HG02588 (cell line): ENCODE data around the gene KLHL33.
"Not testable (repeated sequence)": the region's sequence is repeated elsewhere in the genome, so short reads cannot be mapped to it uniquely, and the experiment has no call there.

ENCODE experiments used
- ATAC-seq: cut with Tn5 transposase; IDR thresholded peaks from one replicate; pipeline ENCODE4 v1.9.1; 2021; ENCODE audit warnings: mild to moderate bottlenecking, moderate library complexity; ENCODE audit not compliant: unreplicated experiment

The KLHL33 gene

DNA sequence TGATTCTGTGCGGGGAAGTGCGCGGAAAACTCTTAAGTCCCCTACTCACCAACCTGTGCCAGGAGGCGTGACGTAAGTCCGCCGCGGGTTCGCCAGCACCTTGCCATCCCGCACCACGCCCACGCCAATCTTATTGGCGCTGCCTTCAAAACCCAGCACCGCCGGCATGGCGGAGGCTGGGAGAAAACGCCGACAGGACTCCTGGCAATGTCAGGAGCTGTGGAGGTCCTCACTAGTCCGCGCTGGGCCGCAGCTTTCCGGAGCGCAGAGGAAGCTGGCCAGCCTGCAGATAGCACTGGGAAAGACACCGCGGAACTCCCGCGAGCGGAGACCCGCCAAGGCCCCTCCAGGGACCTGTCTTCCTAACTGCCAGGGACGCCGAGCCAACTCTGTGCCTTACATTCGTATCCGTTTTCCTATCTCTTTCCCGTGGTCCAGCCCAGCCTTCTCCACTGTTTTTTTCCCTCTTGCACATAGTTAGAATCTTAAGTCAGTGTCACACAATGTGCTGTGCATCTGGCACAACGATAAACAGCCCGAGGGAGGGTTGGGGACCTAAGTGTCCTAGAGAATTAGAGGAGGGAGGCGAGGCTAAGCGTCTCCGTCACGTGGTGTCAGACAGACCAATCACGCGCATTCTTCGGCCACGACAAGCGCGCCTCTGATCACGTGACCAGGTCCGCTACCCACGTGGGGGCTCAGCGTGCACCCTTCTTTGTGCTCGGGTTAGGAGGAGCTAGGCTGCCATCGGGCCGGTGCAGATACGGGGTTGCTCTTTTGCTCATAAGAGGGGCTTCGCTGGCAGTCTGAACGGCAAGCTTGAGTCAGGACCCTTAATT is 18.8 kb upstream of the KLHL33 start, which contains the start of the genes APEX1 and OSGEP:
Gene APEX1 (plus strand): TSS at position 711 of the 839 bp plus-strand sequence. CDS start 420 bp downstream, outside the sequence.
Gene OSGEP (minus strand): TSS at position 297 of the 839 bp plus-strand sequence. CDS start 129 bp downstream, at position 168.
- ATAC-seq, result peak; percentile 90

DNA sequence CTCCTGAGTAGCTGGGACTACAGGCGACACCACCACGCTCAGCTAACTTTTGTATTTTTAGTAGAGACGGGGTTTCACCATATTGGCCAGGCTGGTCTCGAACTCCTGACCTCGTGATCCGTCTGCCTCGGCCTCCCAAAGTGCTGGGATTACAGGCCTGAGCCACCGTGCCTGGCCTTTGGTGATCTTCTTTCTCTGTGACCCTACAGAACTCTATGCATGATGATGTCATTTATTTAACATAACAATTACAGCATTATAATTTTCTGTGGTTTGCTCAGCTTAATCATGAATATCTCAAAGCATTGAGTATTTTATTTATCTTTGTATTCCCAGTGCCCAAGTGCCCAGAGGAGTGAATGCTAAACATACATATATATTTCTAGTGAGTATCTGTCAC is 16.9 kb upstream of the KLHL33 start:
- ATAC-seq, result not testable (repeated sequence)

- no peak for ATAC-seq
Observed at GRCh38 chr14:20446889-20447288, 10.9 kb upstream of the KLHL33 start.

DNA sequence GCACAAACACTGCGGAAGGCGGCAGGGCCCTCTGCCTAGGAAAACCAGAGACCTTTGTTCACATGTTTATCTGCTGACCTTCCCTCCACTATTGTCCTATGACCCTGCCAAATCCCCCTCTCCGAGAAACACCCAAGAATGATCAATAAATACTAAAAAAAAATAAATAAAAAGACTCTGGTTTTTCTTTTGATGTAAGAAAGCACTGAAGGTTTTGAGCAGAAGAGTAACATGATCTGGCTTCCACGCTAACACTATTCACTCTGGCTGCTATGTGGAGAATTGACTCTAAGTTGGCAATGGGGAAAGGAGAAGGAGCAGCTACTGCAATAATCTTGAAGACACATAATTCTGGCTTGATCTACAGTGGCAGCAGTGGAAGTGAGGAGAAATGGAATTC is 7.7 kb upstream of the KLHL33 start:
- ATAC-seq, result not testable (repeated sequence)

- no peak for ATAC-seq
Observed at GRCh38 chr14:20441461-20441860, 5.5 kb upstream of the KLHL33 start.

DNA sequence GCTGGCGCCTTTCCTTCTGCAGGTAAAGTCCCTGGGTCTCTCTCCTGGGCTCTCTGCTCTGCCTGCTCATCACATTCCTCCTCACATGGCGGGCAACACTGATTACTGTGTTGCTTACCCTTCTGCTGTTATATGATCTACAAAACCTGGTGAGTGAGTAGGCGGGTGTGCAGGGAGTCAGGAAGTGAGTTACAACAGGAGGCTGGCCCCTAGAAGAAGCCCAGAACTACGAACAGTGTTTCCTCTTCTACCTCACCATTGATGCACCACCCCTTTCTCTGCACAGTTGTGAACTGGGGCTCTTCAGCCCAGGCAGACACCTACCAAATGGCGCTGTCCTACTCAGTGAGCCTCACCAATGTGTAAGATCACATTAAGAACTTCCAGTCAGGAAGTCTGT is 4.9 kb upstream of the KLHL33 start:
- ATAC-seq, result peak; percentile 73

DNA sequence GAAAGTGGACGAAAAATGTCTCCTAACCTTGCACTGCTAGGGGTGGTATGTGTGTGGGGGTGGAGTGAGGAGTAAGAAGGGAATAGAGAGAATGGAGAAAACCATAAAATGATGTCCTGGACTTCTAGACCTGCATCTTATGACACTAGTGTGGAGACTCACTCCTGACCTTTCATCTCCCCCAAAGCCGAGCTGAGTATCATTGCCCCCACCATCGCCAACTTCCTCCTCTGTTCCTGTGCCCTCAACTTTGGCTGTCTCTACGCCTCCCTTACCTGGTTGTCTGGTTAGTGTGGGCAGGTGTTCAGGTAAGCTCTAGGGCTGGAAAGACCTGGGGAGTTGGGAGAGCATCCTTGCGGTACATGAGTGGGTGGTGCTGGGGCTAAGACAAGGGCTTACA is 4.5 kb upstream of the KLHL33 start:
- no peak for ATAC-seq

- ATAC-seq, result no peak
Observed at GRCh38 chr14:20438664-20439063, 2.7 kb upstream of the KLHL33 start.

DNA sequence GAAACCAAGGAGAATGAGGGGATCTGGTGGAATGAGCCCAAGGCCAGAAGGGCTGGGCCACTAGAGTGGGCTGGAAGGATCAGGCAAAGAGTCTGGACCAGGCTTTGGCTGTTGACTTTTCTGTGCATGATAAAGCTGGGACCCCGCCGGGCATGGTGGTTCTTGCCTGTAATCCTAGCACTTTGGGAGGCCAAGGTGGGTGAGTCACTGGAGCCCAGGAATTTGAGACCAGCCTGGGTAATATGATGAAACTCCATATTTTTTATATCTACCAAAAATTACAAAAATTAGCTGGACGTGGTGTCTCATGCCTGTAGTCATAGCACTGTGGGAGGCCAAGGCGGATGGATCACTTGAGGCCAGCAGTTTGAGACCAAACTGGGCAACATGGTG is 393 bp upstream of the KLHL33 start:
- no peak for ATAC-seq

- ATAC-seq, result no peak
Observed at GRCh38 chr14:20434701-20435581, 1.0 kb downstream of the KLHL33 start.

- no peak for ATAC-seq
Observed at GRCh38 chr14:20429801-20430669, 5.9 kb downstream of the KLHL33 start.

DNA sequence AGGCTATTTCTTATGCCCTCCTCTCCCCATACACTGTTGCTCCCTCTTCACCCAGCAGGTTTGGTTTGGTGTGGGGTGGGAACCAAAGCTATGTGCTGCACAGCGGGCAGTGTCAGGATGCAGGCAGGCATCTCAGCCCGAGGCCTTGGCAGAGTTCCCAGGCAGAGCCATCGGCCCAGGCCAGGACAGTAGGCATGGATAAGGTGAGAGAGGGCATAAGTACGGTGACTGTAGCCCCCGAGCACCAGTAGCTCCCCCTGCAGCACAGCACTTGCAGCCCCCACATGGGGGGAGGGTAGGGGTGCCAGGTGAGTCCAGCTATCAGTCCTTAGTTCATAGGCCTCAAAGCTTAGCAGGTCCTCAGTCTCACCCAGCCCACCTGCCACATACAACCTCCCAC is 7.2 kb downstream of the KLHL33 start:
- ATAC-seq, result no peak

- peak; percentile 27 for ATAC-seq
Observed at GRCh38 chr14:20428010-20428365, 8.0 kb downstream of the KLHL33 start.

GRCh38 chr14:20427231-20428009 is 8.5 kb downstream of the KLHL33 start:
- ATAC-seq, result peak; percentile 71

DNA sequence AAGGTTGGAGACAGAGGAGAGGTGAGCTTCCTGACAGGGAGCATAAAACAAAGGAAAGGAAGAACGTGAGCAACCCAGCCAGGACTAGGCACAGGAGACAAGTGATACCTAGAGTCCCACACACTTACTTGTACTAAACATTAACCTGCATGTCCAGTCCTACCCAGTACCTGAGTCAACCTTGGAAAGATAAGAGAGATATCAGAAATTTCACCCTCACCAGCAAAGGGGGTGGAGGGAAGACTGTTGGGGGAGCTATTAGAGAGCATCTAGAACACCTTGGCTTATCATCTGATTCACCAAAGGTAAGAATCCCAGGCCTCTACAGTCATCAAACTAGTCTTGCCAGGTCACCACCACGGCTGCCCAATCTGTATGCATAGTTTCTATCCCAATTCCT is 11.1 kb downstream of the KLHL33 start:
- ATAC-seq, result no peak

DNA sequence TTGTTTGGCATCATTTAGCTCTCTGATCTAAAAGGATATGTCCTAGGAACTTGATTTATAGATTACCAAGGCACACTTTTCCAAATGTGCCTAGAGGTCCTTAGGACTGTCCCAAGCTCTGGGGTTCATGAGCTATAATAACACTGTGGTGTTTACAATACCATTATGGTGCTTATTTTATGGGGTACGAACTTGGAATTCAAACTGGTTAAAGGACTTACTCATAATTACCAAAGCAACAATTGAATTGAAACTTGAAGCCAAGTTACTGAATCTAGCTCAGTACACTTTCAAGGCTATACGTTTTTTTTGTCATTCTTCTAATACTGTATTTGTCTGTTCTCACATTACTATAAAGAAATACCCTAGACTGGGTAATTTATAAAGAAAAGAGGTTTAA is 13.1 kb downstream of the KLHL33 start:
- no peak for ATAC-seq

- ATAC-seq, result no peak
Observed at GRCh38 chr14:20421267-20421666, 14.7 kb downstream of the KLHL33 start.

DNA sequence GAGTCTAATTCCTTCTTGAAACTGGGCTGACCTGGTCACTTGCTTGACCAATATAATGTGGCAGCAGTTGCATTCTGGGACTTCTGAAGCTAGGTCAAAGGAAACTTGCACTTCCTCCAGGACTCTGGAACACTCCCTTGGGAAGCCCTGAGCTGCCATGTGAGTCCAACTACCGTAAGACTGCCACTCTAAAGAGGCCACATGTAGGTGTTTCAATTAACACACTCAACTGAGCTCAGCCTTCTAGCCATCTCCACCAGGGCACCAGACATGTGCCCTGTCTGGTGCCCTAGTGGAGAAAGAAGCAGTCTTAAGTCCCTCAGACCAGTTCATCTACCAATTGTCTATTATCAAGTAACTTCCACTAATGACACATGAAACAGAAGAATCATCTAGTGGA is 16.5 kb downstream of the KLHL33 start:
- no peak for ATAC-seq

GRCh38 chr14:20418501-20418909 is 17.5 kb downstream of the KLHL33 start:
- no peak for ATAC-seq
